ENCODE data around the gene ATP9A.

The ATP9A gene

GRCh38 chr20:51665543-51666118 lies 102.6 kb downstream of the ATP9A start:
- H3K27ac ChIP-seq (replicated peaks): no peak overlapping the region
- no peak overlapping the region for H3K4me3 ChIP-seq (replicated peaks; ENCODE audit: insufficient read depth, low read length)
- no peak for DNase-seq (ENCODE audit: low read depth in 1 of 2, low spot score in 1 of 2)
- no peak for TF ChIP-seq POLR2AphosphoS5 (IDR thresholded peaks at IDR 0.05; ENCODE audit: low read depth)
- no peaks in the 10 kb centered on the region for H3K27me3 ChIP-seq (ENCODE audit: insufficient read depth, poor library complexity, severe bottlenecking)

GRCh38 chr20:51661609-51662178 lies 106.5 kb downstream of the ATP9A start:
- no peaks in the 10 kb centered on the region for H3K27me3 ChIP-seq (ENCODE audit: insufficient read depth, poor library complexity, severe bottlenecking)
- no peak overlapping the region for H3K4me3 ChIP-seq (replicated peaks; ENCODE audit: insufficient read depth, low read length)
- TF ChIP-seq POLR2AphosphoS5 (IDR thresholded peaks at IDR 0.05; ENCODE audit: low read depth): no peak
- no peak for TF ChIP-seq CTCF (IDR thresholded peaks at IDR 0.05; ENCODE audit: insufficient read depth, low read length)
- no peak for TF ChIP-seq GABPA (IDR thresholded peaks at IDR 0.05; ENCODE audit: low read depth)
- no peak for DNase-seq (ENCODE audit: low read depth in 1 of 2, low spot score in 1 of 2)
- H3K27ac ChIP-seq (replicated peaks): no peak overlapping the region

GRCh38 chr20:51660672-51661608 lies 107.2 kb downstream of the ATP9A start:
- Histone ChIP-seq H3K27me3 (ENCODE audit: insufficient read depth, poor library complexity, severe bottlenecking) (no peaks in the 10 kb centered on the region), H3K27ac (replicated peaks) (no peak overlapping the region), H3K4me3 (replicated peaks; ENCODE audit: insufficient read depth, low read length) (no peak overlapping the region)
- DNase-seq (ENCODE audit: low read depth in 1 of 2, low spot score in 1 of 2): no peak
- TF ChIP-seq REST (IDR thresholded peaks at IDR 0.05; ENCODE audit: insufficient replicate concordance, low read depth) (no peak), CTCF (IDR thresholded peaks at IDR 0.05; ENCODE audit: insufficient read depth, low read length) (no peak), SPI1 (IDR thresholded peaks at IDR 0.05; ENCODE audit: borderline replicate concordance, low read depth) (no peak), POLR2AphosphoS5 (IDR thresholded peaks at IDR 0.05; ENCODE audit: low read depth) (no peak), GABPA (IDR thresholded peaks at IDR 0.05; ENCODE audit: low read depth) (no peak)

GRCh38 chr20:51659491-51660050 lies 108.6 kb downstream of the ATP9A start:
- Histone ChIP-seq H3K27me3 (ENCODE audit: insufficient read depth, poor library complexity, severe bottlenecking) (no peaks in the 10 kb centered on the region), H3K27ac (replicated peaks) (no peak overlapping the region), H3K4me3 (replicated peaks; ENCODE audit: insufficient read depth, low read length) (no peak overlapping the region)
- no peak for DNase-seq (ENCODE audit: low read depth in 1 of 2, low spot score in 1 of 2)
- TF ChIP-seq CTCF (IDR thresholded peaks at IDR 0.05; ENCODE audit: insufficient read depth, low read length) (no peak), POLR2AphosphoS5 (IDR thresholded peaks at IDR 0.05; ENCODE audit: low read depth) (no peak), GABPA (IDR thresholded peaks at IDR 0.05; ENCODE audit: low read depth) (no peak), SPI1 (IDR thresholded peaks at IDR 0.05; ENCODE audit: borderline replicate concordance, low read depth) (no peak), REST (IDR thresholded peaks at IDR 0.05; ENCODE audit: insufficient replicate concordance, low read depth) (no peak)

Measured in HL-60 (cell line).